ENCODE measurements around the gene CCNG1. TPM values are rescaled to one million over a fixed set of nuclear protein-coding genes. Genes with fewer than 3 reads are reported as not detected.
A peak's percentile ranks its signal among the peaks of the same experiment; 100 is the strongest.

The CCNG1 gene
- total and polyA plus RNA-seq, 2 donors (not counting 1 experiment from before 2014, with no cell fraction given) = 210 to 449 TPM

GRCh38 chr5:163459819-163460561 is 22.6 kb downstream of the CCNG1 start, which contains the start of gene NUDCD2:
TSS of gene NUDCD2 (minus strand) at chr5:163460102. CDS start at chr5:163460050, 52 bp downstream.
- Histone ChIP-seq H3K36me3 (ENCODE audit: control insufficient read depth, insufficient read depth, low read length) (no peaks in the 10 kb centered on the region), H3K9me3 (ENCODE audit: control insufficient read depth, insufficient read depth, low read depth, low read length) (no peaks in the 10 kb centered on the region), H3K27me3 (ENCODE audit: control insufficient read depth, insufficient read depth, low read length) (no peaks in the 10 kb centered on the region), H3K4me1 (ENCODE audit: control insufficient read depth, extremely low read depth, insufficient read depth, low read length) (no peaks in the 10 kb centered on the region), H3K79me2 (ENCODE audit: control insufficient read depth, insufficient read depth, low read length) (peaks cover 44% of the 10 kb centered on the region), H3K4me2 (ENCODE audit: extremely low read depth, insufficient read depth, low read length) (peak within 1 kb of the TSS; percentile 97), H3K27ac (ENCODE audit: insufficient read depth, low read length) (peak within 1 kb of the TSS; percentile 98), H2AFZ (ENCODE audit: low read length) (peak within 1 kb of the TSS; percentile 99), H4K20me1 (ENCODE audit: control insufficient read depth, extremely low read depth, insufficient read depth, low read length) (no peaks in the 10 kb centered on the region), H3K4me3 (replicated peaks in 1 of 4; ENCODE audit: control extremely low read depth in 1 of 4, insufficient read depth in 1 of 4, low read depth in 3 of 4, low read length in 4 of 4) (peak within 1 kb of the TSS; percentile 90 to 93 (median 91)), H3K9ac (ENCODE audit: insufficient read depth, low read length) (peak within 1 kb of the TSS; percentile 95)
- TF ChIP-seq EZH2 (IDR thresholded peaks at IDR 0.05; ENCODE audit: low read length, missing control alignments) (no peak), CTCF (conservative IDR thresholded peaks at IDR 0.05 in 1 of 2, IDR thresholded peaks at IDR 0.05 in 1 of 2; ENCODE audit: low read depth in 1 of 2, low read length in 2 of 2) (peak in 1 of 2 donors; percentile 21)
- DNase-seq (ENCODE audit: low read depth in 2 of 2) = peak; percentile 98 to 99

- H3K27me3 ChIP-seq (ENCODE audit: control insufficient read depth, insufficient read depth, low read length) = no peaks in the 10 kb centered on the region
Observed at GRCh38 chr5:163460562-163461171, 23.3 kb downstream of the CCNG1 start, which contains the start of gene HMMR. TSS of gene HMMR (plus strand) at chr5:163460632. CDS start at chr5:163460693, 61 bp downstream.

More at GRCh38 chr5:163460562-163461171, 23.3 kb downstream of the CCNG1 start, which contains the start of gene HMMR:
- Histone ChIP-seq H3K4me2 (ENCODE audit: extremely low read depth, insufficient read depth, low read length) (peak within 1 kb of the TSS; percentile 97), H2AFZ (ENCODE audit: low read length) (peak within 1 kb of the TSS; percentile 99), H3K79me2 (ENCODE audit: control insufficient read depth, insufficient read depth, low read length) (peaks cover 42% of the 10 kb centered on the region), H3K9me3 (ENCODE audit: control insufficient read depth, insufficient read depth, low read depth, low read length) (no peaks in the 10 kb centered on the region), H3K4me1 (ENCODE audit: control insufficient read depth, extremely low read depth, insufficient read depth, low read length) (no peaks in the 10 kb centered on the region), H3K27ac (ENCODE audit: insufficient read depth, low read length) (peak within 1 kb of the TSS; percentile 98), H4K20me1 (ENCODE audit: control insufficient read depth, extremely low read depth, insufficient read depth, low read length) (no peaks in the 10 kb centered on the region), H3K4me3 (replicated peaks in 1 of 4; ENCODE audit: control extremely low read depth in 1 of 4, insufficient read depth in 1 of 4, low read depth in 3 of 4, low read length in 4 of 4) (peak within 1 kb of the TSS; percentile 90 to 93 (median 91)), H3K36me3 (ENCODE audit: control insufficient read depth, insufficient read depth, low read length) (no peaks in the 10 kb centered on the region), H3K9ac (ENCODE audit: insufficient read depth, low read length) (peak within 1 kb of the TSS; percentile 95)
- DNase-seq (ENCODE audit: low read depth in 2 of 2) = peak; percentile 33 to 44
- TF ChIP-seq EZH2 (IDR thresholded peaks at IDR 0.05; ENCODE audit: low read length, missing control alignments) (no peak), CTCF (conservative IDR thresholded peaks at IDR 0.05 in 1 of 2, IDR thresholded peaks at IDR 0.05 in 1 of 2; ENCODE audit: low read depth in 1 of 2, low read length in 2 of 2) (no peak)

Measured in fibroblast of lung (primary cell).